ENCODE results near the gene TMUB2. TPM values are rescaled to one million over a fixed set of nuclear protein-coding genes. Genes with fewer than 3 reads are reported as not detected.

Gene TMUB2
- total RNA-seq, 2 donors from 2014 or later, result 22.6 to 31.0 TPM

DNA sequence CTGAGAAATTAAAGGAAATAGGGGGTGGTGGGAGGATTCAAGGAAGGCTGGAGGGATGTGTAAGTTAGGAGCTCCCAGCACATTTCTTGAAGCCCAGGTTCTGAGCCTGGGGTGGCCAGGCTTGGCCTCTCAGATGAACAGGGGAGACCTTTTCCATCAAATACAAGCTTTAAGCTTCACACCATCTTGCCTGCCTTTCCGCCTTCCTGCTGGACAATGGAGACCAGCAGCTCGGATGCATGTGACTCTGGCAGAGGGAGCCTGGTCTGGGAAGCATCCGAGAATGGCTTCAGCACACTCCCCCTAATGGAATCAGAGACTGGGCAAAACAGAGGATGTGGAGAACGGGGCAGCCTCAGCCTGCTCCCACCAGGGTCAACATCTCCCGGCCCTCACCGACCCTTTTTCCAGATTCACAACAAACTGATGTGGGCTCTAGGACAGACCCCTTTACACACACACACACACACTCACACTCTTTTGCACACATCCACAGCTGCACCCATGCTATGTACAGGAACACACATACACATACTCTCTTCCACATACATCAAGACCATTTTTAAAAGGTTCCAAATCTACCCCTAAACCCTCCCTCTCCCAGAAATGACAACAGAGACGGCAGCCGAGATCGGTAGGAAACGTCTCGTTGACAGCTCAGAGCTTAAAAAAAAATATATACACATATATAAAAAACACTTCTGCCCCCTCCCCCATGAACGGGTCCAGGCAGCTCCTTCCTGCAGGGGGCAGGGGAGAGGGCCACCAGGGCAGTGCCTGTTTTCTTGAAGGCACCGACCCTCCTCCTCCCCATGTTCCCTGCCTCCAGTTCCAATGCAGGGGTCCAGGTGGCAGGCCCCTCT lies 19.4 kb downstream of the TMUB2 start:
- 47 to 49% methylated on average over 13 of the region's 13 CpGs for WGBS, 2 donors
- TF ChIP-seq POLR2A (IDR thresholded peaks at IDR 0.05), result no peak
- TF ChIP-seq, protein P1, sequence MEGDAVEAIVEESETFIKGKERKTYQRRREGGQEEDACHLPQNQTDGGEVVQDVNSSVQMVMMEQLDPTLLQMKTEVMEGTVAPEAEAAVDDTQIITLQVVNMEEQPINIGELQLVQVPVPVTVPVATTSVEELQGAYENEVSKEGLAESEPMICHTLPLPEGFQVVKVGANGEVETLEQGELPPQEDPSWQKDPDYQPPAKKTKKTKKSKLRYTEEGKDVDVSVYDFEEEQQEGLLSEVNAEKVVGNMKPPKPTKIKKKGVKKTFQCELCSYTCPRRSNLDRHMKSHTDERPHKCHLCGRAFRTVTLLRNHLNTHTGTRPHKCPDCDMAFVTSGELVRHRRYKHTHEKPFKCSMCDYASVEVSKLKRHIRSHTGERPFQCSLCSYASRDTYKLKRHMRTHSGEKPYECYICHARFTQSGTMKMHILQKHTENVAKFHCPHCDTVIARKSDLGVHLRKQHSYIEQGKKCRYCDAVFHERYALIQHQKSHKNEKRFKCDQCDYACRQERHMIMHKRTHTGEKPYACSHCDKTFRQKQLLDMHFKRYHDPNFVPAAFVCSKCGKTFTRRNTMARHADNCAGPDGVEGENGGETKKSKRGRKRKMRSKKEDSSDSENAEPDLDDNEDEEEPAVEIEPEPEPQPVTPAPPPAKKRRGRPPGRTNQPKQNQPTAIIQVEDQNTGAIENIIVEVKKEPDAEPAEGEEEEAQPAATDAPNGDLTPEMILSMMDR (IDR thresholded peaks at IDR 0.05), result no peak
- Histone ChIP-seq H3K27me3 (no peaks in the 10 kb centered on the region), H3K4me3 (no peak overlapping the region), H3K9me3 (no peaks in the 10 kb centered on the region), H3K27ac (no peak overlapping the region), H3K36me3 (replicated peaks in 1 of 2; ENCODE audit: insufficient read depth in 1 of 2, low read depth in 2 of 2) (peaks cover 12 to 16% of the 10 kb centered on the region in 2 donors), H3K4me1 (peaks cover 14% of the 10 kb centered on the region)
- intact Hi-C loops (cut with DNase I), result no loop called here
- DNase-seq (no peak), ATAC-seq (no peak)

DNA sequence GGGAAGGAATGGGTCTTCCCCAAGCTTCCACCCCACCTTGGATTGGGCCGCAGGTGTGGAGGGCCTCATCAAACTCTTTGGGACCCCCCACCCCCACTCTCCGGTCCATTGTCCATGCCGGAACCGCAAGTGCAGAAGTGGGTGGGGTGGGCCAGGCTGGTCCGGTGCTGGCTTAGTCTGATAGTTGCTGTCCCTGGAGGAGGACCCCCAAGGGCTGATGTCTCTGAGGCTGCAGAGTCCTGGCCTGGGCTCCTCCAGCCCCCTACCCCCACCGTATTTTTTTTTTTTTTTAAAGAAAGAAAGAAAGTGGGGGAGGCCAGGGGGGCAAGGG lies 20.0 kb downstream of the TMUB2 start:
- ATAC-seq (no peak), DNase-seq (no peak)
- Histone ChIP-seq H3K4me3 (no peak overlapping the region), H3K27me3 (no peaks in the 10 kb centered on the region), H3K36me3 (replicated peaks in 1 of 2; ENCODE audit: insufficient read depth in 1 of 2, low read depth in 2 of 2) (peaks cover 12 to 16% of the 10 kb centered on the region in 2 donors), H3K9me3 (no peaks in the 10 kb centered on the region), H3K4me1 (peaks cover 17% of the 10 kb centered on the region), H3K27ac (no peak overlapping the region)
- TF ChIP-seq POLR2A (IDR thresholded peaks at IDR 0.05), result no peak
- TF ChIP-seq, protein P1 (IDR thresholded peaks at IDR 0.05), result no peak
- WGBS, 2 donors, result 84% methylated on average over 6 of the region's 6 CpGs
- intact Hi-C loops (cut with DNase I), result no loop called here

DNA sequence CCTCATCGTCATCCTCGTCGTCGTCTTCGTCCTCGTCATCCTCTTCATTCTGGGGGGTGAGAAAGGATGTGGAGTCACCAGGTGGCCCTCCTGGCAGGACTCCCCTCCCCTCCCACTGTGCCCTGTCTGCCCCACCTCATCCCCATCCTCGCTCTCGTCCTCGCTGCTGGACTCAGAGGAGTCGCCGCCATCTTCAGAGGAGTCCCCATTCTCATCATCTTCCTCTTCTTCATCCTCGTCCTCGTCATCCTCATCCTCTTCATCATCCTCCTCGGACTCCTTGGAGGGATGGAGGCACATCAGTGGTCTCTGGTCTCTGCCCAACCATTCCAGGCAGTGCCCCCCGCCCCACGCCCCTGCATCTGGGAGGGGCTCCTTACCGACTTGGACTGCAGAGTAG lies 20.5 kb downstream of the TMUB2 start:
- no peaks in the 10 kb centered on the region for H3K9me3 ChIP-seq
- TF ChIP-seq, protein P1 (IDR thresholded peaks at IDR 0.05), result no peak
- no peak for TF ChIP-seq POLR2A (IDR thresholded peaks at IDR 0.05)
- H3K36me3 ChIP-seq (replicated peaks in 1 of 2; ENCODE audit: insufficient read depth in 1 of 2, low read depth in 2 of 2), result peaks cover 12 to 16% of the 10 kb centered on the region in 2 donors
- no peak overlapping the region for H3K27ac ChIP-seq
- intact Hi-C loops (cut with DNase I), result no loop called here
- no peaks in the 10 kb centered on the region for H3K27me3 ChIP-seq
- H3K4me3 ChIP-seq, result no peak overlapping the region
- no peak for ATAC-seq
- whole genome bisulfite sequencing, 2 donors, result 82 to 83% methylated on average over 17 of the region's 17 CpGs
- DNase-seq, result no peak
- H3K4me1 ChIP-seq, result peaks cover 17% of the 10 kb centered on the region

DNA sequence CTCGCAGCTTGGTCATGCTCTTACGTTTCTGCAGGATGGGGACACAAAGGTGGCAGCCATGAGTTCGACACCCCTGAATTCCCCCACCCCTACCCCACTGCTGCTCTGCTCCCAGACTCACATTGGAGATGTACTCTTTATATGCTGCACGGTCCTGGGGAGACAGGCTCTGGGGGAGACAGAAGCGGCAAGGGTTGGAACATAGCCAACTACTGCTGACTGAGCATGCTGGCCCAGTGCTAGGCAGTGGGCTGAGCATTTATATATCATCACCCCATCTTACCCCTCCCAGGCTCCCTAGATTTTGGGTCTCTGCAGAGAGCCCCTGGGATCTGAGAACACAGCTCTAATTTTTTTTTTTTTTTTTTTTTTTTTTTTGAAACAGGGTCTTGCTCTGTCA lies 21.0 kb downstream of the TMUB2 start:
- WGBS, 2 donors, result 82 to 89% methylated on average over 5 of the region's 5 CpGs
- Histone ChIP-seq H3K27me3 (no peaks in the 10 kb centered on the region), H3K9me3 (no peaks in the 10 kb centered on the region), H3K27ac (no peak overlapping the region), H3K4me3 (no peak overlapping the region), H3K4me1 (peaks cover 17% of the 10 kb centered on the region), H3K36me3 (replicated peaks in 1 of 2; ENCODE audit: insufficient read depth in 1 of 2, low read depth in 2 of 2) (peaks cover 12 to 16% of the 10 kb centered on the region in 2 donors)
- intact Hi-C loops (cut with DNase I), result no loop called here
- ATAC-seq (no peak), DNase-seq (no peak)
- TF ChIP-seq POLR2A (IDR thresholded peaks at IDR 0.05), result no peak
- TF ChIP-seq, protein P1 (IDR thresholded peaks at IDR 0.05), result no peak
